Immature natural killer cell (primary cell): Measurements from ENCODE around the gene SORL1-AS1.
"Not testable (repeated sequence)": the region's sequence is repeated elsewhere in the genome, so short reads cannot be mapped to it uniquely, and the experiment has no call there.

Experiments
- DNase-seq, 3 donors: peaks; one replicate each; pipeline ENCODE4 v3.0.0; 2022; ENCODE audit warnings: mixed read lengths in 1 of 3
- H3K27ac Mint-ChIP-seq, 6 donors: one replicate each; pipeline ENCODE4 v1.8.0; 2020; ENCODE audit warnings: mixed read lengths in 6 of 6, mild to moderate bottlenecking in 5 of 6, inconsistent platforms in 4 of 6, moderate library complexity in 3 of 6
- H3K27me3 Mint-ChIP-seq, 3 donors: one replicate each; pipeline ENCODE4 v1.8.0; 2020 to 2021; ENCODE audit warnings: low read depth in 3 of 3, mild to moderate bottlenecking in 3 of 3, mixed read lengths in 3 of 3, moderate library complexity in 3 of 3, inconsistent platforms in 1 of 3
- H3K36me3 Mint-ChIP-seq, 3 donors: one replicate each; pipeline ENCODE4 v1.8.0; 2020; ENCODE audit warnings: mixed read lengths in 3 of 3, inconsistent platforms in 2 of 3, mild to moderate bottlenecking in 2 of 3
- H3K4me1 Mint-ChIP-seq, 2 donors: one replicate each; pipeline ENCODE4 v1.8.0; 2020; ENCODE audit warnings: inconsistent platforms in 2 of 2, mild to moderate bottlenecking in 2 of 2, mixed read lengths in 2 of 2, moderate library complexity in 1 of 2
- H3K4me3 Mint-ChIP-seq, 5 donors: one replicate each; pipeline ENCODE4 v1.8.0; 2020; ENCODE audit warnings: mild to moderate bottlenecking in 5 of 5, mixed read lengths in 5 of 5, inconsistent platforms in 3 of 5, moderate library complexity in 3 of 5
- H3K9me3 Mint-ChIP-seq, 6 donors: one replicate each; pipeline ENCODE4 v1.8.0; 2020; ENCODE audit warnings: mild to moderate bottlenecking in 6 of 6, mixed read lengths in 6 of 6, inconsistent platforms in 4 of 6, moderate library complexity in 3 of 6

The SORL1-AS1 gene

GRCh38 chr11:121483805-121484480, 31.2 kb upstream of the SORL1-AS1 start:
- Mint-ChIP-seq H3K4me1 (peaks cover 85 to 86% of the 10 kb centered on the region in 2 donors), H3K27me3 (peaks cover 27 to 41% (median 30%) of the 10 kb centered on the region in 3 donors), H3K9me3 (no peaks in the 10 kb centered on the region), H3K4me3 (peak overlapping the region; percentile 81 to 92 (median 89)), H3K36me3 (peaks cover 17 to 42% (median 30%) of the 10 kb centered on the region in 3 donors), H3K27ac (peak overlapping the region; percentile 99 to 100 (median 99))
- DNase-seq = peak; percentile 75 to 78 (median 77)

- H3K27me3 Mint-ChIP-seq = peaks cover 27 to 38% (median 30%) of the 10 kb centered on the region in 3 donors
- peak overlapping the region; percentile 99 to 100 (median 99) for H3K27ac Mint-ChIP-seq
- DNase-seq = peak; percentile 92
- H3K36me3 Mint-ChIP-seq = peaks cover 19 to 42% (median 29%) of the 10 kb centered on the region in 3 donors
- peaks cover 86% of the 10 kb centered on the region in 2 donors for H3K4me1 Mint-ChIP-seq
- no peaks in the 10 kb centered on the region for H3K9me3 Mint-ChIP-seq
- peak overlapping the region; percentile 81 to 92 (median 89) for H3K4me3 Mint-ChIP-seq
Observed at GRCh38 chr11:121482231-121483129, 29.7 kb upstream of the SORL1-AS1 start.

GRCh38 chr11:121481484-121482230, 28.9 kb upstream of the SORL1-AS1 start:
- peak; percentile 91 to 93 (median 92) for DNase-seq
- H3K9me3 Mint-ChIP-seq = not testable (repeated sequence)
- Mint-ChIP-seq H3K36me3 (peaks cover 14 to 40% (median 23%) of the 10 kb centered on the region in 3 donors), H3K4me3 (peak overlapping the region; percentile 81 to 92 (median 89)), H3K4me1 (peaks cover 86 to 87% of the 10 kb centered on the region in 2 donors), H3K27me3 (peaks cover 28 to 38% (median 30%) of the 10 kb centered on the region in 3 donors), H3K27ac (peak overlapping the region; percentile 99 to 100 (median 99))

- Mint-ChIP-seq H3K4me3 (peak overlapping the region in 2 of 5 donors; percentile 14 to 15), H3K4me1 (peaks cover 89 to 91% of the 10 kb centered on the region in 2 donors), H3K36me3 (peaks cover 14 to 34% (median 22%) of the 10 kb centered on the region in 3 donors), H3K9me3 (no peaks in the 10 kb centered on the region), H3K27me3 (peaks cover 22 to 28% (median 26%) of the 10 kb centered on the region in 3 donors), H3K27ac (peak overlapping the region in 5 of 6 donors; percentile 75 to 96 (median 82))
- no peak for DNase-seq
Observed at GRCh38 chr11:121479698-121480238, 27.0 kb upstream of the SORL1-AS1 start.

- Mint-ChIP-seq H3K4me3 (peak overlapping the region in 4 of 5 donors; percentile 26 to 53 (median 32)), H3K36me3 (peaks cover 17 to 36% (median 23%) of the 10 kb centered on the region in 3 donors), H3K4me1 (peaks cover 89 to 91% of the 10 kb centered on the region in 2 donors), H3K27me3 (peaks cover 17 to 23% (median 21%) of the 10 kb centered on the region in 3 donors), H3K27ac (peak overlapping the region in 5 of 6 donors; percentile 75 to 96 (median 85)), H3K9me3 (no peaks in the 10 kb centered on the region)
- no peak for DNase-seq
Observed at GRCh38 chr11:121478895-121479697, 26.3 kb upstream of the SORL1-AS1 start.

GRCh38 chr11:121478226-121478894, 25.6 kb upstream of the SORL1-AS1 start:
- peaks cover 89 to 91% of the 10 kb centered on the region in 2 donors for H3K4me1 Mint-ChIP-seq
- DNase-seq = no peak
- peak overlapping the region; percentile 26 to 53 (median 32) for H3K4me3 Mint-ChIP-seq
- H3K27me3 Mint-ChIP-seq = peaks cover 11 to 17% (median 16%) of the 10 kb centered on the region in 3 donors
- H3K27ac Mint-ChIP-seq = peak overlapping the region; percentile 75 to 96 (median 87)
- H3K36me3 Mint-ChIP-seq = peaks cover 18 to 34% (median 20%) of the 10 kb centered on the region in 3 donors
- no peaks in the 10 kb centered on the region for H3K9me3 Mint-ChIP-seq

- peaks cover 0 to 13% (median 5%) of the 10 kb centered on the region in 3 donors for H3K27me3 Mint-ChIP-seq
- no peak for DNase-seq
- H3K4me3 Mint-ChIP-seq = peak overlapping the region; percentile 47 to 70 (median 63)
- H3K27ac Mint-ChIP-seq = peak overlapping the region; percentile 93 to 99 (median 96)
- H3K4me1 Mint-ChIP-seq = peaks cover 91 to 93% of the 10 kb centered on the region in 2 donors
- no peaks in the 10 kb centered on the region for H3K9me3 Mint-ChIP-seq
- H3K36me3 Mint-ChIP-seq = peaks cover 27 to 48% (median 35%) of the 10 kb centered on the region in 3 donors
Observed at GRCh38 chr11:121476379-121477032, 23.7 kb upstream of the SORL1-AS1 start.

GRCh38 chr11:121474680-121475079, 21.9 kb upstream of the SORL1-AS1 start:
- H3K36me3 Mint-ChIP-seq = peaks cover 32 to 62% (median 50%) of the 10 kb centered on the region in 3 donors
- H3K4me3 Mint-ChIP-seq = peak overlapping the region in 3 of 5 donors; percentile 3 to 29 (median 18)
- H3K27me3 Mint-ChIP-seq = peaks cover 0 to 14% (median 5%) of the 10 kb centered on the region in 3 donors
- H3K4me1 Mint-ChIP-seq = peaks cover 99 to 100% of the 10 kb centered on the region in 2 donors
- peak overlapping the region; percentile 95 to 99 (median 97) for H3K27ac Mint-ChIP-seq
- H3K9me3 Mint-ChIP-seq = no peaks in the 10 kb centered on the region
- DNase-seq = no peak

- Mint-ChIP-seq H3K9me3 (no peaks in the 10 kb centered on the region), H3K27ac (peak overlapping the region; percentile 95 to 99 (median 96)), H3K36me3 (peaks cover 30 to 58% (median 54%) of the 10 kb centered on the region in 3 donors), H3K4me1 (peaks cover 100% of the 10 kb centered on the region in 2 donors), H3K4me3 (peak overlapping the region; percentile 71 to 88 (median 85)), H3K27me3 (peaks cover 0 to 21% (median 5%) of the 10 kb centered on the region in 3 donors)
- DNase-seq = no peak
Observed at GRCh38 chr11:121473064-121473777, 20.5 kb upstream of the SORL1-AS1 start.

- Mint-ChIP-seq H3K36me3 (peaks cover 27 to 57% (median 50%) of the 10 kb centered on the region in 3 donors), H3K4me1 (peaks cover 100% of the 10 kb centered on the region in 2 donors), H3K27me3 (peaks cover 0 to 27% (median 5%) of the 10 kb centered on the region in 3 donors), H3K9me3 (no peaks in the 10 kb centered on the region), H3K27ac (peak overlapping the region; percentile 95 to 99 (median 96)), H3K4me3 (peak overlapping the region; percentile 71 to 88 (median 85))
- DNase-seq = peak; percentile 83 to 85 (median 84)
Observed at GRCh38 chr11:121472312-121472711, 19.5 kb upstream of the SORL1-AS1 start.

GRCh38 chr11:121471167-121471566, 18.4 kb upstream of the SORL1-AS1 start:
- Mint-ChIP-seq H3K27me3 (peaks cover 0 to 26% (median 9%) of the 10 kb centered on the region in 3 donors), H3K27ac (peak overlapping the region; percentile 95 to 99 (median 96)), H3K36me3 (peaks cover 26 to 56% (median 47%) of the 10 kb centered on the region in 3 donors), H3K4me1 (peaks cover 100% of the 10 kb centered on the region in 2 donors), H3K4me3 (peak overlapping the region; percentile 12 to 88 (median 85)), H3K9me3 (no peaks in the 10 kb centered on the region)
- DNase-seq = no peak
